A549 (cell line): Measurements from ENCODE around the gene PNMT.

Experiments used
- FOSL2 ChIP-seq, 2 experiments: fragments of 450-650 bp in 1 of 2; fragments of >200 bp in 1 of 2; sonication (Bioruptor Twin) in 1 of 2; formaldehyde crosslinking; IDR thresholded peaks; 2 replicates each; pipeline versions ENCODE4 v1.5.0 to v1.6.1; 2016 to 2020; ENCODE audit warnings: mild to moderate bottlenecking in 1 of 2, moderate library complexity in 1 of 2
- KDM1A ChIP-seq: fragments of 200-600 bp; sonication (generic); IDR thresholded peaks from 2 replicates; pipeline ENCODE4 v1.6.1; 2016; ENCODE audit warnings: low read depth, mild to moderate bottlenecking
- POLR2A ChIP-seq: IDR thresholded peaks from 2 replicates; pipeline ENCODE4 v1.6.1; 2012; ENCODE audit warnings: mild to moderate bottlenecking, low read length
- RAD21 ChIP-seq, 2 experiments: fragments of >200 bp in 1 of 2; sonication (Bioruptor Twin) in 1 of 2; formaldehyde crosslinking in 1 of 2; IDR thresholded peaks in 1 of 2; conservative IDR thresholded peaks in 1 of 2; 2 replicates in 1 of 2; 3 replicates in 1 of 2; pipeline ENCODE4 v1.6.1; 2012 to 2018; ENCODE audit warnings: inconsistent platforms in 1 of 2
- RCOR1 ChIP-seq: fragments of 150-350 bp; IDR thresholded peaks from 2 replicates; pipeline ENCODE4 v1.6.1; 2014; ENCODE audit warnings: antibody characterized with exemption, low read length, low read depth
- RFX5 ChIP-seq: fragments of 450-650 bp; IDR thresholded peaks from 2 replicates; pipeline ENCODE4 v1.7.1; 2014; ENCODE audit warnings: antibody characterized with exemption, mild to moderate bottlenecking, moderate library complexity
- TF ChIP-seq, protein P1 (sequence below): fragments of >200 bp; sonication (Bioruptor Twin); formaldehyde crosslinking; IDR thresholded peaks from 3 replicates; pipeline ENCODE4 v1.5.1; 2016
- TF ChIP-seq, protein P2 (sequence below): fragments of 200-600 bp; sonication (generic); IDR thresholded peaks from 2 replicates; pipeline ENCODE4 v1.6.1; 2016; ENCODE audit warnings: antibody characterized with exemption, mild to moderate bottlenecking, moderate library complexity

GRCh38 chr17:39677542-39678339 is 9.5 kb downstream of the PNMT start:
- TF ChIP-seq, protein P1, sequence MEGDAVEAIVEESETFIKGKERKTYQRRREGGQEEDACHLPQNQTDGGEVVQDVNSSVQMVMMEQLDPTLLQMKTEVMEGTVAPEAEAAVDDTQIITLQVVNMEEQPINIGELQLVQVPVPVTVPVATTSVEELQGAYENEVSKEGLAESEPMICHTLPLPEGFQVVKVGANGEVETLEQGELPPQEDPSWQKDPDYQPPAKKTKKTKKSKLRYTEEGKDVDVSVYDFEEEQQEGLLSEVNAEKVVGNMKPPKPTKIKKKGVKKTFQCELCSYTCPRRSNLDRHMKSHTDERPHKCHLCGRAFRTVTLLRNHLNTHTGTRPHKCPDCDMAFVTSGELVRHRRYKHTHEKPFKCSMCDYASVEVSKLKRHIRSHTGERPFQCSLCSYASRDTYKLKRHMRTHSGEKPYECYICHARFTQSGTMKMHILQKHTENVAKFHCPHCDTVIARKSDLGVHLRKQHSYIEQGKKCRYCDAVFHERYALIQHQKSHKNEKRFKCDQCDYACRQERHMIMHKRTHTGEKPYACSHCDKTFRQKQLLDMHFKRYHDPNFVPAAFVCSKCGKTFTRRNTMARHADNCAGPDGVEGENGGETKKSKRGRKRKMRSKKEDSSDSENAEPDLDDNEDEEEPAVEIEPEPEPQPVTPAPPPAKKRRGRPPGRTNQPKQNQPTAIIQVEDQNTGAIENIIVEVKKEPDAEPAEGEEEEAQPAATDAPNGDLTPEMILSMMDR: no peak
- TF ChIP-seq POLR2A (no peak), RCOR1 (no peak), KDM1A (no peak), RFX5 (no peak), FOSL2 (IDR thresholded peaks at IDR 0.05) (no peak), FOSL2 (CRISPR knock-in tag; IDR thresholded peaks at IDR 0.05) (no peak), RAD21 (conservative IDR thresholded peaks at IDR 0.05 in 1 of 2, IDR thresholded peaks at IDR 0.05 in 1 of 2) (no peak)
- TF ChIP-seq, protein P2, sequence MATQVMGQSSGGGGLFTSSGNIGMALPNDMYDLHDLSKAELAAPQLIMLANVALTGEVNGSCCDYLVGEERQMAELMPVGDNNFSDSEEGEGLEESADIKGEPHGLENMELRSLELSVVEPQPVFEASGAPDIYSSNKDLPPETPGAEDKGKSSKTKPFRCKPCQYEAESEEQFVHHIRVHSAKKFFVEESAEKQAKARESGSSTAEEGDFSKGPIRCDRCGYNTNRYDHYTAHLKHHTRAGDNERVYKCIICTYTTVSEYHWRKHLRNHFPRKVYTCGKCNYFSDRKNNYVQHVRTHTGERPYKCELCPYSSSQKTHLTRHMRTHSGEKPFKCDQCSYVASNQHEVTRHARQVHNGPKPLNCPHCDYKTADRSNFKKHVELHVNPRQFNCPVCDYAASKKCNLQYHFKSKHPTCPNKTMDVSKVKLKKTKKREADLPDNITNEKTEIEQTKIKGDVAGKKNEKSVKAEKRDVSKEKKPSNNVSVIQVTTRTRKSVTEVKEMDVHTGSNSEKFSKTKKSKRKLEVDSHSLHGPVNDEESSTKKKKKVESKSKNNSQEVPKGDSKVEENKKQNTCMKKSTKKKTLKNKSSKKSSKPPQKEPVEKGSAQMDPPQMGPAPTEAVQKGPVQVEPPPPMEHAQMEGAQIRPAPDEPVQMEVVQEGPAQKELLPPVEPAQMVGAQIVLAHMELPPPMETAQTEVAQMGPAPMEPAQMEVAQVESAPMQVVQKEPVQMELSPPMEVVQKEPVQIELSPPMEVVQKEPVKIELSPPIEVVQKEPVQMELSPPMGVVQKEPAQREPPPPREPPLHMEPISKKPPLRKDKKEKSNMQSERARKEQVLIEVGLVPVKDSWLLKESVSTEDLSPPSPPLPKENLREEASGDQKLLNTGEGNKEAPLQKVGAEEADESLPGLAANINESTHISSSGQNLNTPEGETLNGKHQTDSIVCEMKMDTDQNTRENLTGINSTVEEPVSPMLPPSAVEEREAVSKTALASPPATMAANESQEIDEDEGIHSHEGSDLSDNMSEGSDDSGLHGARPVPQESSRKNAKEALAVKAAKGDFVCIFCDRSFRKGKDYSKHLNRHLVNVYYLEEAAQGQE: no peak
